DMS114 treated with DMSO at 0.1 percent for 48 hours (cell line): ENCODE measurements around the gene C16orf86.

Experiments used
- DNase-seq: peaks from one replicate; lab custom pipeline; 2025; ENCODE audit not compliant: unreplicated experiment; lab: John Stamatoyannopoulos, UW

Gene C16orf86, protein sequence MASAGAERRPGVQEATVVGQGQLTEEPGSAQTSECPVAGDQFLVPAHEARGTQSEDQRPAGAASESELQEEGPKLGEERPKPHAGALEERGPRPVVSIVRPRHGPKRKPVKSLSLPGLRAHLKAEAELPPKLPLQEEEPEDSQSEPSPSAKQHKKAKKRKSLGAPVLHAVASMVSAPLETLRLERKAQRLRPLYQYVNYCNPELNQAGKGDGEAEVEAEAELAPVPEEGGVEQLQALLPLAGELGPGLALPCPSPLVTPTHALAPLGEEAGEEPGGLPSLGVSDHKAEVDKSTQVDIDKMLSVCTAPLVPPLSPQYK

DNA sequence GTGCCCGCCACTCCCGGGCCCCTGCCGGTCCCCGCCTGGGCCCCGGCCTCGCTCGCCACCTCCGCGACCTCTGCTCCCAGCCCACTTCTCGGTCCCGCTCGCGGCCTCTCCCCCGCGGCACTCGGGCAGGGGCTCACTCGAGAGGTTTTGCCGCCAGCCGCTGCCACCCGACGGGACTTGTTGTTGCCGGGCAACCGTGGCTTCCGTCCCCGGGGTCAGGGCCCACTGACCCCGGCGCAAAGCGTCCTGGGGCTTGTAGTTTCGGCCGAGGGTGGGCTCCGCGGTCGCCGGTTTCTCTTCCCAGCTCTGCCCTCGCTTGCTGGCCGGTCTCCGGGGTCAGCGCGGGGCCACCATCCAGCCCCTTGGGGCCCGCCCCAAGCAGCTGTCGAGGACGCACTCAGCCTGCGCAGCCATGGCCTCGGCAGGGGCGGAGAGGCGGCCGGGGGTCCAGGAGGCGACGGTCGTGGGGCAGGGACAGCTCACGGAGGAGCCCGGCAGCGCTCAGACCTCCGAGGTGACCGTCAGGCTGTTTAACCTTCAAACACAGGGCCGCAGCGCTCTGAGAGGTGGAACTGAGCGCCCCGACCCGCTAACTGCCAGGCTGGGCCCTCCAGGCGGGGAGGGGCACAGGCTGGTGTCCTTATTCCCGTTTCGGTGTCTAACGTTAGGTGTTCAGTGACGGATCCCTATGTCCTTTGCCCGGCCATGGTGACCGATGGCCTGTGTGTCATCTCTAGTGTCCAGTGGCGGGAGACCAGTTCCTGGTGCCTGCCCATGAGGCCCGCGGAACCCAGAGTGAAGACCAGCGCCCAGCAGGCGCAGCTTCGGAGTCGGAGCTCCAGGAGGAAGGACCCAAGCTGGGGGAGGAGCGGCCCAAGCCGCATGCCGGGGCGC is at the start of gene C16orf86, which contains the start of gene ENKD1:
Gene C16orf86, plus strand, starts transcription at position 256 of the 894 bp plus-strand sequence. Its CDS starts 157 bp downstream, at position 413.
Gene ENKD1, minus strand, starts transcription at position 192 of the 894 bp plus-strand sequence. CDS start 308 bp downstream, outside the sequence.
- DNase-seq = peak; percentile 19

DNA sequence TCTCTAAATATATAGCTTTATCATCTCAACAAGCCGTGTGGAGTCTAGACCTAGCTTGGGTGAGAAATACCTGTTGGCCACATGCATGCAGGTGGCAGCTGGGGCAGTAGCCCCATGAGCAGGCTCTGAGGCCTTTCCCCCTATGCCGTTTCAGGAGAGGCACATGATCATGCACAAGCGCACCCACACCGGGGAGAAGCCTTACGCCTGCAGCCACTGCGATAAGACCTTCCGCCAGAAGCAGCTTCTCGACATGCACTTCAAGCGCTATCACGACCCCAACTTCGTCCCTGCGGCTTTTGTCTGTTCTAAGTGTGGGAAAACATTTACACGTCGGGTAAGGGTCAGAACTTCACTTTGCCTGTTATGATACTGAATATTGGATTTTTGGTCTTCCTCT is 38.4 kb upstream of the C16orf86 start:
- no peak for DNase-seq

DNA sequence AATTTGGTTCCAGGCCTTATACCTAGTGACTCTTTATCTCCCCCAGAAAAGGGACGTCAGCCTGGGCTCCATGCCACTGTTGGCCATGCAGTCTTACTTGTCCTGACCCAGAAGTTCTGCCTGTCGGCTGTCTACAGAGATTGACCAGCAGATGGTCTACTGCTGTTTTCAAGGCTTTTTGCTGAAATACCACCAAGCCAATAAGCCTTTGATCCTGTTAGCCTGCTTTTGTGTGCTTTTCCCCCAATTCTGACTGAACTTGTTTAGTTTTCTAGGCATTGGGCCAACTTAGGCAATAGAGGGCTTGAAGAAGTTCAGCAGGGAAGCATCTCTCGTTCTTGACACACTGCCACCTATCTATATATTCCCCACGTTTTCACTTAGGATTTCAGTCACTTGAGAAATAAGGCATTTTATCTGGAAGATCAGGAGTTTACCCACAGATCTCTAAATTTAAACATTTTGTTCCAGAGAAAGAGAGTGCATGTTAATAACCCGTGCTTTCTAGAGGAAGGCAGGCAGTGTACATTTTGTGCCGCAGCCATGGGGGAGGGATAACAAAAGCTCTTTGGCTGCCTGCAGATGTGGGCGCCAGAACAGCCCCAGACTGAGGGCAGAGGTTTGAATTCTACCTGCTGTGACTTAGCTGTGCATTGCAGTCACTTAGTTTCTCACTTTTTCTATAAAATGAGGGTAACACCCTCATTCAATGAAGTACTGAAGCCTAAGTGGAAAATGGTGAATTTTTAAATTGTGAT is 34.0 kb upstream of the C16orf86 start:
- no peak for DNase-seq

DNA sequence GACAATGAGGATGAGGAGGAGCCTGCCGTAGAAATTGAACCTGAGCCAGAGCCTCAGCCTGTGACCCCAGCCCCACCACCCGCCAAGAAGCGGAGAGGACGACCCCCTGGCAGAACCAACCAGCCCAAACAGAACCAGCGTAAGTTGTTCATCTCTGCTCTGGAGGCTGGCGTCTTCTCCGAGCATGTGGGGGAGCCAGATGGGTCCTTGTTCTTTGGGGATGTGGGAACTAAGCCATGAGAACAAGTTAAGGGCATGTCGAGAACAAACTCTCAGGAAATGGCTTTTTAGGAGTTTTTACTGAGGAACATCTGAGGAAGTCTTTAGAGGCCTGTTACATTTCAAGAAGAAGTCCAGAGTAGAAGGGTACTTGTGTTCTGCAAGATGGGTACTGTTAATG is 29.9 kb upstream of the C16orf86 start:
- no peak for DNase-seq

DNA sequence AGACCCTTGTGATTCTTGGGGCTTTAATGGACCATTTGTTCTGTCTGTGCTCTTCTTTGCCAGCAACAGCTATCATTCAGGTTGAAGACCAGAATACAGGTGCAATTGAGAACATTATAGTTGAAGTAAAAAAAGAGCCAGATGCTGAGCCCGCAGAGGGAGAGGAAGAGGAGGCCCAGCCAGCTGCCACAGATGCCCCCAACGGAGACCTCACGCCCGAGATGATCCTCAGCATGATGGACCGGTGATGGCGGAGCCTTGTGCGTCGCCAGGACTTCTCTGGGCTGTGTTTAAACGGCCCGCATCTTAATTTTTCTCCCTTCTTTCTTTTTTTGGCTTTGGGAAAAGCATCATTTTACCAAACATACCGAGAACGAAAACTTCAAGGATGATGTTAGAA is 29.0 kb upstream of the C16orf86 start:
- DNase-seq = no peak

DNA sequence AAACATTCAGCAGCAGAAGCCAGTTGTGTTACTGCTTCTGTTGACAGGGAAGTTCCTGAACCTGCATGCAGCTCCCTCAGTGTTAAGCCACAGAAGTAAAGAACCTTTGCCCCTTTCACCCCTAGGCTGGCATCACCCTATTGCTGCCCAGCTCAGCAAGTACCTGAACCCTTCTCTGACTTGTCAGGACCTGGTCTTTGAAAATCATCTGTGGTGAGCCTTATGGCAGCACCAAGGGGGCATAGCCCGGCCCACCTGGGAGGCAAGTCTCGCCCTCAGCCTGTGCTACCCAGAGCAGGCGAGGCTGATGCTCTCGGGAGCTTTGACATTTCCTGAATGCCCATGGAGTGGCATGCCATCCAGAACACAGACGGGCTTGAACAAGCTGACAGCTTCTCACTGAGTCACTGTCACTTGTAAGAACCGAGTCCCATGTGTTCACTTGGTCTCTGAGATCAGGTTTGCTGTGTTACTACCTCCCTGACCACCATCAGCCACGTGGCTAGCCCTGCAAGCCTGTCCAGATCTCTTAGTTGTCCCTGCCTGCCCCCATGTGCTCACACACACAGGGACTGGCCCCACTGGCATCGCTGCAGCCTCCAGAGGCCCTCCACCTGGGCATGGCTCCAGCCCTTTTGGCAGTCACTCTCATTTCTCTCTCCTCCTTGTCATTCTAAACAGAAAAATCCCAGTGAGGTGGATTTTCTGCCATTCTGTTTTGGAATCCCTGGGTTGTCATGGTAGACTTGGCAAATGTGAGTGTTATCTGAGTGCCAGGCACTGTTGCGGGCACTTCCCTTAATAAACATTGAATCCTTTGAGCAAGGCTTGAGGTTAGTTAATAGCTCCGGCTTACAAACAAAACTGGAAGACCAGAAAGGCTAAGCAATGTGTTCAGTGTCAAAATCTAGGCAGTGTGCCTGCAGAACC is 24.6 kb upstream of the C16orf86 start:
- no peak for DNase-seq

DNA sequence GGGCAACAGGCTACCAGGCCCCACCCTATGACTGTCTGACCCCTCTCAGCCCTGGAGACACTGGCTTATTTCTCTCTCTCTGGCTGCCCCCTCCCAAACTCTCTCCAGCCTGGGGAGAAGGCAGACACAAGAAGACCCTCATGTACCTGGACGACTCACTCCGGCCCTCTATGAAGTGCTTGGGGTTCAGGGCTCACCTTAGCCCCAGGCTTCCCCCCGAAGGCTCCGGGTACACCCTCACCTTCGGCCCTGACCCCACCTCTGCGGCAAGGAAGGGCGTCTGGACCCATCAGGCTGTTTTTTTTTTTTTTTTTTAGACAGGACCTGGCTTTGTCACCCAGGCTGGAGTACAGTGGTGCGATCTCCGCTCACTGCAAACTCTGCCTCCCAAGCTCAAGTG is 22.6 kb upstream of the C16orf86 start:
- no peak for DNase-seq

DNA sequence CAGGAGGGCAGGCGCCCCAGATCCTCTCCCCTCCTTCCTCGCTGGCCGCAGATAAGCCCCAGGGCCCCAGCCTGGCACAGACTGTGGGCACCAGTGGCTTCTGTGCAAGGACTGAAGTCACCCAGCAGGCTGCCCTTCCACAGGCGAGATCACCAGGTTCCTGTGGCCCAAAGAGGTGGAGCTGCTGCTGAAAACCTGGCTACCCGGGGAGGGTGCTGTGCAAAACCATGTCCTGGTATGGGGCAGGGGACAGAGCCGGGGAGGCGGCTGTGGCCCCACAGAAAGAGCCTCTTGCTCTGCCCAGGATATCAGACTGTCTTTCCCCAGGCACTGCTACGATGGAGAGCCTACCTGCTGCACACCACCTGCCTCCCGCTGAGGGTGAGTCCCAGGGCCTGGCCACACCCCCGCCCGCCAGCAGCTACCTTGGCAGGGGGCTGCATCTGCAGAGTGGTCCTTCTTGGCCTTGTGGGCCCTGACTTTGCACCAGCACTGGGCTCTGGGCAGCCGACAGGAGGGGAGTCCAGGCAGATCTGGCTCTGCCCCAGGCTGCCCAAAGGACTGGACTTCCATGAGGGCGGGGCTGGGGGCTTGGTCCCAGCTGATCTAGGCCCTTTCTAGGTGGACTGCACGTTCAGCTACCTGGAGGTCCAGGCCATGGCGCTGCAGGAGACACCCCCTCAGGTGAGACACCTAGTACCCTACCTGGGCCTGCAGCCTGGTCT is 21.1 kb upstream of the C16orf86 start:
- no peak for DNase-seq

DNA sequence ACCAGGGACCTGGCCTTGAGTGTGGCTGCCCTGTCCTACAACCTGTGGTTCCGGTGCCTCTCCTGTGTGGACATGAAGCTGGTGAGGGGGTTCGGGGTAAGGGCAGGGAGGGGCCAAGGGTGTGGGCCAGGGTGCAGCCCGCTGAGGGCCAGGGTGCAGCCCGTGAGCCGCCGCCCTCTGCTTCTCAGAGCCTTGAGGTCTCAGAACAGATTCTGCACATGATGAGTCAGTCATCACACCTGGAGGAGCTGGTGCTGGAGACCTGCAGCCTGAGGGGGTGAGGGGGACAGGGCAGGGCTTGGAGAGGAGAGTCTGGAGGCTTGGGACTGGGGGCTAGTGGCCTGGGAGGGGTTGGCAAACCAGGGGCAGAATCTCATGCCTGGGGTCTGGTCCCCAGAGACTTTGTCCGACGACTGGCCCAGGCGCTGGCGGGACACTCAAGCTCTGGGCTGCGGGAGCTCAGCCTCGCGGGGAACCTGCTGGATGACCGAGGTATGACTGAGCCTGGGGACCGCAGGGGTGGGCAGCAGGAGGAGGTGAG is 19.4 kb upstream of the C16orf86 start:
- DNase-seq = no peak

DNA sequence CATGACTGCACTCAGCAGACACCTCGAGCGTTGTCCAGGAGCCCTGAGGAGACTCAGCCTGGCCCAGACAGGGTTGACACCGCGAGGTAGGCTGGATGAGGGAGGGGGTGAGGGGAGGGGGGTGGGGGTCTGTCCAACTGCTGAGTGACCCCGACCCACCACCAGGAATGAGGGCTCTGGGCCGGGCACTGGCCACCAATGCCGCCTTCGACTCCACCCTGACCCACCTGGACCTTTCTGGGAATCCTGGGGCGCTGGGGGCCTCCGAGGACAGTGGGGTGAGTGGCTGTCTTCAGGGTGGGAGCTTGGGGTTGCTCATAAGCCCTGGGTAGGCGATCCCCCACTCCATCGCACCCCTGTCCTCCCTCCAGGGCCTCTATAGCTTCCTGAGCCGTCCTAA is 18.9 kb upstream of the C16orf86 start:
- no peak for DNase-seq

DNA sequence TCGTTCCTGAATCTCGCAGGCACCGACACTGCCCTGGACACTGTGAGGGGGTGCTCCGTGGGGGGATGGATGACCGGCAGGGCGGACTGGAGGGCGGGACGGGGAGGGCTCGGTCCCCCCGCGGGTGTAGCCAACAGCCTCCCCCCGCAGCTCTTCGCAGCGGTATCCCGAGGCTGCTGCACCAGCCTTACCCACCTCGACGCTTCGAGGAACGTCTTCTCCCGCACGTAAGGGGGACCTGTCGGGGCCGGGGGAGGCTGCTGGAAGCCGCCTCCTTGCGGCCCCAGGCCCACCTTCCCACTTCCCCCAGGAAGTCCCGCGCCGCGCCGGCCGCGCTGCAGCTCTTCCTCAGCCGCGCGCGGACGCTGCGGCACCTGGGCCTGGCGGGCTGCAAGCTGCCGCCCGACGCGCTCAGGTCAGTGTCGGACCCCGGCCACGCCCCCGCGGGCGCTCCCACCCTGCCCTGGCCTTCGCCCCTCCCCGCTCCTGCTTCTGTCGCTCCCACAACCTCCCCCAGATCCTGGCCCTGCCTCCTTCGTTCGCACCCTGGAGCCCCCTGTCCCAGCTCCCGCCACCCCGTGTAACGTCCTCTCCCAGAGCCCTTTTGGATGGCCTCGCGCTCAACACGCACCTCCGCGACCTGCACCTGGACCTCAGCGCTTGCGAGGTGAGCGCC is 18.4 kb upstream of the C16orf86 start:
- no peak for DNase-seq

DNA sequence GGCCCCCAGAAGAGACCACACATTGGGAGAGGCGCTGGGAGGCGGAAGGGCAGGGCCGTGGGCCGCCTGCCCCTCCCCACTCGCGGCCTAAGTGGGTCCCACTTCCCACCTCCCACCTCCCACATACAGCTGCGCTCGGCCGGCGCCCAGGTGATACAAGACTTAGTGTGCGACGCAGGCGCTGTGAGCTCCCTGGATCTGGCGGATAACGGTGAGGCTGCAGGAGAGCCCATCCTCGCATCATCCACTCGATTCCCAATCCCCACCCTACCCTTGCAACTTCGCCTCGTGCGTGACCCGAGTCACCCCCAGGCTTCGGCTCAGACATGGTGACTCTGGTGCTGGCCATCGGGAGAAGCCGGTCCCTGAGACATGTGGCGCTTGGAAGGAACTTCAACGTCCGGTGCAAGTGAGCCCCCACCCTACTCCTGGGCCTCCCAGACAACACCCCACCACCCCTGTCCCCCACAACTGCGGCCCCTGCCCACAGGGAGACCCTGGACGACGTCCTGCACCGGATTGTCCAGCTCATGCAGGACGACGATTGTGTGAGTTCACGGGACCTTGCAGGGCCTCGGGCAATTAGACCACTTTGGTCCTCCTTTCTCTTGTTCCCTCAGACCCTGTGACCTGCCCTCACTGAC is 17.7 kb upstream of the C16orf86 start:
- DNase-seq = no peak

DNA sequence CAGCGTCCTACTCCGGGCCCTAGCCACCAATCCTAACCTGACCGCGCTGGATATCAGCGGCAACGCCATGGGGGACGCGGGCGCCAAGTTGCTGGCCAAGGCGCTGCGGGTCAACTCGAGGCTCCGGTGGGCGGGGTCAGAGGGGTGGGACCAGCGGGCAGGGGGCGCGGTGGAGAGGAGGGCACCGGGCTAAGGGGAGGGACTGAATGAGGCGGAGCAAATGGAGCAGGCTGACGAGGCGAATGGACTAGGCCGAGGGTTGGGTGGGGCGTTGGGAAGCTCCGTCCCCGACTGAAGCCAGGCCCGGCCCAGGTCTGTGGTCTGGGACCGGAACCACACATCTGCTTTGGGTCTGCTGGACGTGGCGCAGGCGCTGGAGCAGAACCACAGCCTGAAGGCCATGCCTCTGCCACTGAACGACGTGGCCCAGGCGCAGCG is 17.1 kb upstream of the C16orf86 start:
- DNase-seq = no peak

DNA sequence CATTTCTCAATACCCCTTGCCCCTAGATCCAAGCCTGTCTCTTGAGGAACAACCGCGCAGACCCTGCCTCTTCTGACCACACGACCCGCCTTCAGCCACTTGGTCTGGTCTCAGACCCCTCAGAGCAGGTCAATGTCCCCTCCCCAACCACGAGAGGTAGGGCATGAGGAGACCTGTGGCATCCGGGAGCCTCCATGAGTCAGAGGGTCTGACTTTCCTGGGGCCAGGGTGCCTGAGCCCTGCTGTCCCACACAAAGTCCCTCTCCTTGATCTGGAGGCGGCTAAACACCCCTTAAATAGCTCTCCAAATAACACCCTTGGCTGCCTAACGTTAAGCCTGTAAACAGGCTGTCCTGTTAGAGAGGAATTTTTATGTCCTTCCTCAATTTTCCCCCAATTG is 16.6 kb upstream of the C16orf86 start:
- DNase-seq = no peak

DNA sequence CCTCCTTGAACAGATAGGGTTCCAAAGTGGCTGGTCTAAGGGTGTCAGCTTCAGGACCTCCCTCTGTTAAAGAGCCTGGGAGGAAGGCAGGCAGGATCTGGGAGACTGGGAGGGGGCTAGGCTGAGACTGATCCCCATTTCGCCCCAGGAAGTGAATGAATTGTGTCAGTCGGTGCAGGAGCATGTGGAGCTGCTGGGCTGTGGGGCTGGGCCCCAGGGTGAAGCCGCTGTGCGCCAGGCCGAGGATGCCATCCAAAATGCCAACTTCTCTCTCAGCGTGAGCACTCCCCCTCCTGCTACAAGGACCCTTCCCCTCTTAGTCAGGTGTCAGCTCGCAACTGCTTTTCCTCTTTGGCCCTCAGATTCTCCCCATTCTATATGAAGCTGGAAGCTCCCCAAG is 15.6 kb upstream of the C16orf86 start:
- DNase-seq = no peak

DNA sequence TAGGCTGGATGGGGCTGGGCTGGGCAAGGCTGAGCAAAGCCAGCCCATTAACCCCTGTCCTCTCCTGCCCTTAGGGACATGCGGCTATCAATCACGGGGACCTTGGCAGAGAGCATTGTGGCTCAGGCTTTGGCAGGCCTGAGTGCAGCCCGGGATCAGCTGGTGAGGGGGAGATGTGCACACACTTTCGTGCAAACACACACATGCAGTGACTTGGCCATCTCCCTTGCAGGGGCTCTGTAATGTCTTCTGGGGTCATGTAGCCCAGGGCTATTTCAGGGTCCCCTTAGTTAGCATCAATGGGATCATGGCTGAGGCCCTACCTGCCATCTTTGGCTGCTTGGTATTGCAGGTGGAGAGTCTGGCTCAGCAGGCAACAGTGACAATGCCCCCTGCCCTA is 14.8 kb upstream of the C16orf86 start:
- DNase-seq = no peak

DNA sequence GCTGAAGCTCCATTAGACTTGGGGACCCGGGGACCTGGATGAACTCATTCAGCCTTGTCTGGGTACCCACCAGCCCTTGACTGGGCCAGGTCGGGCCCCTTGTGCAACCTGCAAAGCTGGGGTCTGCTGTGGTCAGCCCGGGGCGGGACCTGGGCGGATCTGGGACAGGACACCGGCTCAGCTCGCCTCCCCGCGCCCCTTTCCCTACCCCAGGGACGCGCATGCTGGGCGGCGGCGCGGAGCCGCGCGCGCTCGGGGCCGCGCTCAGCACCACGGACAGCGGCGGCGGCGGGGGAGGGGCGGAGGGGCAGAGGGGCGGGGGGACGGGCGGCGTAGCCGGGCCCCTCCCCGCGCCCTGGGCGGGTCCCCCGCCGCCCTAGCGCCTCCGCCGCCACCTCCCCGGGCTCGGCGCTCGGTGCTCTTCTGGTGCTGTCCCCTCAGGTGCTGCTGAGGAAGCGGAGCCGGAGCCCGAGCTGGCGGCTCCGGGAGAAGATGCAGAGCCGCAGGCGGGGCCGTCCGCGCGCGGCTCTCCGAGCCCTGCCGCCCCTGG is 14.0 kb upstream of the C16orf86 start:
- DNase-seq = no peak
